MV-4-11 (cell line): ENCODE results near the gene GLYR1.
A peak's percentile ranks its signal among the peaks of the same experiment; 100 is the strongest.

Experiments
- DNase-seq: peaks from one replicate; lab custom pipeline; 2025; lab: John Stamatoyannopoulos, UW

The GLYR1 gene

DNA sequence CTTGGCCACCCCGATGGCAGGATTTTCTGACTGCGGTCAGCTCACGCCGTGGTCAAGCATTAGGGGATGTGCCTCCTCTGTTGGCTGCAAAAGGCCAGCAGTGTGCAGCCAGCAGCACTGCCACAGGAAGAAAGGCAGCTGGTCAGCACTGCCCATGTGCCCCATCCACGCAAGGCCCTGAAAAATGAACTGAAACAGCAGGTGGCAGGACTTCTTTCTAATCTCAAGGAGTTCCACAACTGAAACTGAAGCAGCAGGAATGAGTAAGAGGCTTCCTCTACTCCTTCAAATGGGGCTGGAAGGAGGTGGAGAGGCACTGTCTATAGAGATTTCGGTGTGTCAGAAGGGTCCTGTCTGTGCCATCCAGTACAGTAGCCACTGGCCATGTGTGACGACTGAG, 83.3 kb downstream of the GLYR1 start:
- peak; percentile 41 for DNase-seq

DNA sequence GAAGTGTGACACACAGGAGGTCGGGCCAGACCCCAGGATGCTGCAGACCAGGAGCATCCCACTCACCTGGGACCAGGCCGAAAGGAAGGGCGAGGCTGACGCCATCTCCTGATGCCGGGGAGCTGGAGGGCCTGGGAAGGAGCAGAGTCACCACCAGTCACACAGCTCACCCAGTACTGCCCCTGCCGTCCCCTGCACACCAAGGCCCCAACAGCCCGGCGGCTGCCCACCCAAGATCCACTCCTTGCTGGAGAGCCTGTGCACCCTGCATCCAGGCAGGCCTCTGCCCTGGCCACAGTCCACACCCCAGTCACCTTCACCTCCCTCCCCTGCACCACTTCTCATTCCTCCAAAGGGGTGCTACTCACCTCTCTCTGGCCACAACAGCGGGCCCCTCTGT, 84.9 kb downstream of the GLYR1 start:
- DNase-seq: no peak

- no peak for DNase-seq
Measured at GRCh38 chr16:4760221-4760910, 86.7 kb downstream of the GLYR1 start.

DNA sequence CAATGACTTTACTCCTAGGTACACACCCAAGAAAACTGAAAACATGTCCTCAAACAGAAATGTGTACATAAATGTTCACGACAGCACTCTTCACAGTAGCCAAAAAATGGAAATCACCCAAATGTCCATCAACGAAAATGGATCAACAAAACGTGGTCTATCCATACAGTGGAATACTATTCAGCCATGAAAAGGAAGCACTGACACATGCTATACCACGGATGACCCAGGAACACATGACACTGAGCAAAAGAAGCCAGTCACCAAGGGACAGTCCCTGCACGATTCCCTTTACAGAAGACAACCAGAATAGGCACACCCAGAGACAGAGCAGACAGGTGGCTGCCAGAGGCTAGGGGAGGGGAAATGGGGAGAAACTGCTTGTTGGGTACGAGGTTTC, 91.4 kb downstream of the GLYR1 start:
- DNase-seq: no peak

GRCh38 chr16:4754865-4755264, 92.2 kb downstream of the GLYR1 start:
- DNase-seq: no peak

- DNase-seq: no peak
Measured at GRCh38 chr16:4753227-4753626, 93.9 kb downstream of the GLYR1 start.
